ENCODE measurements around the gene UBAP1L.

DNA sequence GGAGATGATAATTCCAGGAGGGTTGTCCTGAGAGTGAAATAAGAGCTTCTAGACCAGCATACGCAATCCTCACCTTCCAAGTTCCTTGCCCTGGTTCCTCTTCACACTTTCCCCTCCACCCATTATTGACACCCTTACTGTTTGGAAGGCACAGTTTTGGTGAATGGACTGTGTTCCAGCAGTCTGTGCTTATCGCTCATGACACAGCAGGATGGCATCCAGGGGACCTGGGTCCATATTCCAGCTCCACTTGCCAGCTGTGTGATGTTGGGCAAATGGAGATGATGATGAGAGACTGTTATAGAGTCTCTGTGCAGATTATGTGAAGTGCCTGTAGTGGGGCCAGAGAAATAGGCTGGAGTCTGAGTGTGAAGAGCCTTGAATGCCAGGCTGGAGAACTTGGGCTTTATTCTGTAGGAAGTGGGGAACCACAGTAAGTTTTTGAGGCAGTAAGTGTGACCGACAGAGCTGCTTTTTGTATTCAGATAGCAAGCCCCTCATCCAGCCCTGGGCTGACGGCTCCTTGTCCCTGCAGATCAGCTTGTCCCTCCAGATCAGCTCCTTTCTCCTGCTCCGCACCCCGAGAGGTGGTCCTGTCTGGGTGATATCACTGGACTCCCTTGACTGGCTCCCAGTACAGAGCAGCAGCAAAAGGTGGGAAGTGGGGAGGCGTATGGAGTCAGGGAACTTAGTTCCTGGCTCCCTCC is 30.3 kb downstream of the UBAP1L start:
- TF ChIP-seq, protein P1, sequence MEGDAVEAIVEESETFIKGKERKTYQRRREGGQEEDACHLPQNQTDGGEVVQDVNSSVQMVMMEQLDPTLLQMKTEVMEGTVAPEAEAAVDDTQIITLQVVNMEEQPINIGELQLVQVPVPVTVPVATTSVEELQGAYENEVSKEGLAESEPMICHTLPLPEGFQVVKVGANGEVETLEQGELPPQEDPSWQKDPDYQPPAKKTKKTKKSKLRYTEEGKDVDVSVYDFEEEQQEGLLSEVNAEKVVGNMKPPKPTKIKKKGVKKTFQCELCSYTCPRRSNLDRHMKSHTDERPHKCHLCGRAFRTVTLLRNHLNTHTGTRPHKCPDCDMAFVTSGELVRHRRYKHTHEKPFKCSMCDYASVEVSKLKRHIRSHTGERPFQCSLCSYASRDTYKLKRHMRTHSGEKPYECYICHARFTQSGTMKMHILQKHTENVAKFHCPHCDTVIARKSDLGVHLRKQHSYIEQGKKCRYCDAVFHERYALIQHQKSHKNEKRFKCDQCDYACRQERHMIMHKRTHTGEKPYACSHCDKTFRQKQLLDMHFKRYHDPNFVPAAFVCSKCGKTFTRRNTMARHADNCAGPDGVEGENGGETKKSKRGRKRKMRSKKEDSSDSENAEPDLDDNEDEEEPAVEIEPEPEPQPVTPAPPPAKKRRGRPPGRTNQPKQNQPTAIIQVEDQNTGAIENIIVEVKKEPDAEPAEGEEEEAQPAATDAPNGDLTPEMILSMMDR (IDR thresholded peaks at IDR 0.05): no peak
- TF ChIP-seq POLR2A (IDR thresholded peaks at IDR 0.05) (no peak), EP300 (IDR thresholded peaks at IDR 0.05; ENCODE audit: low read depth) (no peak)
